Measurements from ENCODE around the gene MTMR10. TPM values are rescaled to one million over a fixed set of nuclear protein-coding genes. Genes with fewer than 3 reads are reported as not detected.
A peak's percentile ranks its signal among the peaks of the same experiment; 100 is the strongest.

Gene MTMR10
- total and polyA plus RNA-seq, 2 experiments from 2014 or later, result 4.3 to 11.3 TPM

DNA sequence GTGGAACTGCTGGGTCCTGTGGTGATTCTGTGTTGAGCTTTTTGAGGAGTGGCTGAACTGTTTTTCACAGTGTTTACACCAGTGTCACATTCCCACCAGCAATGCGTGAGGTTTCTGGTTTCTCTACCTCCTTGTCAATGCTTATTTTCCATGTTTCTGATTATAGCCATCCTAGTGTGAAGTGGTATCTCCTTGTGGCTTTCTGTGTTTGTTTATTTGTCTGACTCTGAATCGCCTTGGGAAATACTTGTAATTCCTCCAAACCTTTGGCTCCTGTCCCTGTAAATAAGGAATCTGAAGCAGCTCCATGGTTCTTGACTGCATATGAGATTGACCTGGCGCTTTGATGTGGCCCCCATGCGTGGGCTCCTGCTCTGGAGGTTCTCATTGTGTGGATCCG is 67.1 kb downstream of the MTMR10 start:
- TF ChIP-seq, protein P1, sequence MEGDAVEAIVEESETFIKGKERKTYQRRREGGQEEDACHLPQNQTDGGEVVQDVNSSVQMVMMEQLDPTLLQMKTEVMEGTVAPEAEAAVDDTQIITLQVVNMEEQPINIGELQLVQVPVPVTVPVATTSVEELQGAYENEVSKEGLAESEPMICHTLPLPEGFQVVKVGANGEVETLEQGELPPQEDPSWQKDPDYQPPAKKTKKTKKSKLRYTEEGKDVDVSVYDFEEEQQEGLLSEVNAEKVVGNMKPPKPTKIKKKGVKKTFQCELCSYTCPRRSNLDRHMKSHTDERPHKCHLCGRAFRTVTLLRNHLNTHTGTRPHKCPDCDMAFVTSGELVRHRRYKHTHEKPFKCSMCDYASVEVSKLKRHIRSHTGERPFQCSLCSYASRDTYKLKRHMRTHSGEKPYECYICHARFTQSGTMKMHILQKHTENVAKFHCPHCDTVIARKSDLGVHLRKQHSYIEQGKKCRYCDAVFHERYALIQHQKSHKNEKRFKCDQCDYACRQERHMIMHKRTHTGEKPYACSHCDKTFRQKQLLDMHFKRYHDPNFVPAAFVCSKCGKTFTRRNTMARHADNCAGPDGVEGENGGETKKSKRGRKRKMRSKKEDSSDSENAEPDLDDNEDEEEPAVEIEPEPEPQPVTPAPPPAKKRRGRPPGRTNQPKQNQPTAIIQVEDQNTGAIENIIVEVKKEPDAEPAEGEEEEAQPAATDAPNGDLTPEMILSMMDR (conservative IDR thresholded peaks at IDR 0.05; ENCODE audit: low read depth in 2 of 2), result no peak
- TF ChIP-seq EZH2phosphoT487 (IDR thresholded peaks at IDR 0.05; ENCODE audit: unreplicated experiment), result no peak
- TF ChIP-seq ZNF331 (CRISPR knock-in tag; IDR thresholded peaks at IDR 0.05; ENCODE audit: low read depth), result no peak
- TF ChIP-seq CREB1 (CRISPR knock-in tag; IDR thresholded peaks at IDR 0.05; ENCODE audit: low read depth), result no peak
- TF ChIP-seq ZNF114 (CRISPR knock-in tag; IDR thresholded peaks at IDR 0.05), result no peak
- TF ChIP-seq REST (IDR thresholded peaks at IDR 0.05; ENCODE audit: unreplicated experiment), result no peak
- no peak for TF ChIP-seq NANOG (IDR thresholded peaks at IDR 0.05; ENCODE audit: borderline replicate concordance)
- TF ChIP-seq POLR2AphosphoS5 (IDR thresholded peaks at IDR 0.05; ENCODE audit: low read depth), result no peak
- TF ChIP-seq JUNB (IDR thresholded peaks at IDR 0.05; ENCODE audit: unreplicated experiment), result no peak
- no peak for TF ChIP-seq EZH2 (IDR thresholded peaks at IDR 0.05; ENCODE audit: low read depth, unreplicated experiment)
- no peak for TF ChIP-seq ETS1 (IDR thresholded peaks at IDR 0.05)
- TF ChIP-seq STAT1 (IDR thresholded peaks at IDR 0.05; ENCODE audit: unreplicated experiment), result no peak
- no peak for TF ChIP-seq ZNF462 (CRISPR knock-in tag; IDR thresholded peaks at IDR 0.05)
- Histone ChIP-seq H4K20me1 (replicated peaks; ENCODE audit: insufficient read depth) (no peaks in the 10 kb centered on the region), H3K4me3 (no peak overlapping the region), H3F3A (replicated peaks; ENCODE audit: low read depth) (no peaks in the 10 kb centered on the region), H3K9me2 (ENCODE audit: insufficient read depth) (no peaks in the 10 kb centered on the region), H3K27me3 (ENCODE audit: insufficient read depth) (no peaks in the 10 kb centered on the region), H3K36me3 (ENCODE audit: insufficient read depth) (peaks cover 18% of the 10 kb centered on the region; the same call in 1 of the 2 replicates), H3K27ac (ENCODE audit: low read depth) (peak overlapping the region; percentile 90; the same call in 1 of the 2 replicates), H3K4me1 (ENCODE audit: insufficient read depth) (peaks cover 20% of the 10 kb centered on the region), H3K4me2 (no peak overlapping the region), H3K79me2 (replicated peaks; ENCODE audit: insufficient read depth) (no peaks in the 10 kb centered on the region; the same call in 1 of the 2 replicates), H2AFZ (no peak overlapping the region)
- H3K4me3 Mint-ChIP-seq, result no peak overlapping the region
- DNase-seq (ENCODE audit: low spot score) (no peak), ATAC-seq (no peak)
- H3K27me3 Mint-ChIP-seq (ENCODE audit: insufficient read depth, low read depth, poor library complexity), result peaks cover 10% of the 10 kb centered on the region
- H3K4me1 Mint-ChIP-seq, result peaks cover 36% of the 10 kb centered on the region
- H3K36me3 Mint-ChIP-seq (ENCODE audit: low read depth), result peaks cover 80% of the 10 kb centered on the region
- H3K27ac Mint-ChIP-seq, result no peak overlapping the region
- H3K9me3 Mint-ChIP-seq, result no peaks in the 10 kb centered on the region; the same call in 2 of the 3 replicates
